ENCODE measurements around the gene TTC39B.

TTC39B gene

DNA sequence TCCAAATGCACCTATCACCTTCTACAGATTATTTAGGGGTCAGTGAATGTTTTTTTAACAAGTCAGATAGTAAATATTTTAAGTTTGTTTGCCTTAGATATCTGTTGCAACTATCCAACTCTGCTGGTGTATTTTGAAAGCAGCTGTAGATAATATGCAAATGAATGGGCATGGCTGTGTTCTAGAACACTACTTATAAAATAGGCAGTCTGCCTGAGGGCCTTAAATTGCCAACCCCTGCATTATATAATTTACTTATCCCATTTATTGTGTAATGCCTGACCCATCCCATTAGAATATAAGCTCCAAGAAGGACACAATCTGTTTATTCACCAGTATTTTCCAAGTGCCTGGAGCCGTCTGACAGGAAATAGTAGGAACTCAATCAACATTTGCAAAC is 149.0 kb downstream of the TTC39B start:
- H3K4me3 ChIP-seq (ENCODE audit: low read length) = no peak overlapping the region
- TF ChIP-seq CTCF (conservative IDR thresholded peaks at IDR 0.05; ENCODE audit: low read depth, low read length) = no peak
- no peak for DNase-seq (ENCODE audit: low read depth)

DNA sequence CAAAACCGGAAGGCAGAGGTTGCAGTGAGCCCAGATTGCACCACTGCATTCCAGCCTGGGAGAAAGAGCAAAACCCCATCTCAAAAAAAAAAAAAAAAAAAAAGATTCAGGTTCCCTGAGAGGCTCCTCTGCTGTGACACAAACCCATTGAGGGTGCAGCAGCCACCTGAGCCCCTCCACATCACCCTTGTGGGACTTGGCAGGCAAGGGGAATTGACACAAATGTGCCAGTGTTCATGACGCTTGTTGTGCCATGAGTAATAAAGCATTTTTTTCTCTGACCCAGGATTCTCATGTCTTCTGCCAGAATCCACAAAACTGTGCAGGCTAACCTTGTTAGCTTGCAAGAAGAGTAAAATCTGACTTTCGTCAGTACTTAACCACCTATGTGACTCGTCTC is 149.6 kb downstream of the TTC39B start:
- no peak for TF ChIP-seq CTCF (conservative IDR thresholded peaks at IDR 0.05; ENCODE audit: low read depth, low read length)
- H3K4me3 ChIP-seq (ENCODE audit: low read length) = no peak overlapping the region
- DNase-seq (ENCODE audit: low read depth) = no peak

GRCh38 chr9:15156241-15156640 is 150.8 kb downstream of the TTC39B start:
- no peak overlapping the region for H3K4me3 ChIP-seq (ENCODE audit: low read length)
- DNase-seq (ENCODE audit: low read depth) = no peak
- no peak for TF ChIP-seq CTCF (conservative IDR thresholded peaks at IDR 0.05; ENCODE audit: low read depth, low read length)

- no peak for TF ChIP-seq CTCF (conservative IDR thresholded peaks at IDR 0.05; ENCODE audit: low read depth, low read length)
- H3K4me3 ChIP-seq (ENCODE audit: low read length) = no peak overlapping the region
- DNase-seq (ENCODE audit: low read depth) = no peak
Measured at GRCh38 chr9:15155826-15156225, 151.2 kb downstream of the TTC39B start.

GRCh38 chr9:15155323-15155722 is 151.7 kb downstream of the TTC39B start:
- no peak for DNase-seq (ENCODE audit: low read depth)
- no peak for TF ChIP-seq CTCF (conservative IDR thresholded peaks at IDR 0.05; ENCODE audit: low read depth, low read length)
- H3K4me3 ChIP-seq (ENCODE audit: low read length) = no peak overlapping the region

DNA sequence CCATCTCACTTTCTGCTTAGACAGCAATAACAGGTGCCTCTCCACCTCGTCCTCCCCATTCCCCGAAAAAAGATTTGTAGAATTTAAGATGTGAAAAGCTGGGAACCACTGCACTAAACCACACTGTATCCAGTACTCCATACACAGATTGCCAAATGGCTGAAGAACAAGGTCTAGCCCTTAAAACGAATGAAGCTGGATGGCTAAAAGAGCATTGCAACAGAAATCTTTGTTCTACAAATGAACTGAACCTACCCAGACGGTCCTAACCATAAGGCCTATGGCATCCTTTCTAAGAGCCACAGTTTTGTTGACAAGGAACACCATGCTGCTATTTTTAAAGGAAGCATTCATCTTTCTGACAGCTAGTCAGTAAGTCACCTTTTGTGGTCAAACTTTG is 152.3 kb downstream of the TTC39B start:
- H3K4me3 ChIP-seq (ENCODE audit: low read length) = no peak overlapping the region
- DNase-seq (ENCODE audit: low read depth) = no peak
- no peak for TF ChIP-seq CTCF (conservative IDR thresholded peaks at IDR 0.05; ENCODE audit: low read depth, low read length)

- no peak for DNase-seq (ENCODE audit: low read depth)
- no peak overlapping the region for H3K4me3 ChIP-seq (ENCODE audit: low read length)
- no peak for TF ChIP-seq CTCF (conservative IDR thresholded peaks at IDR 0.05; ENCODE audit: low read depth, low read length)
Measured at GRCh38 chr9:15153961-15154360, 153.1 kb downstream of the TTC39B start.
